ENCODE results near the gene MYO5C. TPM values are rescaled to one million over a fixed set of nuclear protein-coding genes. Genes with fewer than 3 reads are reported as not detected.
"Not testable (repeated sequence)": the region's sequence is repeated elsewhere in the genome, so short reads cannot be mapped to it uniquely, and the experiment has no call there.

The MYO5C gene
- total and polyA plus RNA-seq, 10 donors, result 0.53 to 23.4 (median 14.7) TPM

GRCh38 chr15:52178765-52179164 is 116.8 kb downstream of the MYO5C start:
- WGBS, 5 donors, result 29 to 31% (median 30%) methylated on average over 10 of the region's 10 CpGs
- Histone ChIP-seq H3K4me1 (peaks cover 16 to 44% (median 24%) of the 10 kb centered on the region in 6 donors), H3K27ac (peak overlapping the region; percentile 82 to 99 (median 92)), H3K27me3 (replicated peaks in 1 of 7) (peaks cover 0 to 20% (median 0%) of the 10 kb centered on the region in 7 donors), H3K4me3 (peak overlapping the region; percentile 51 to 90 (median 73)), H3K36me3 (peaks cover 0 to 16% (median 0%) of the 10 kb centered on the region in 6 donors), H3K9me3 (peaks cover 0 to 2% (median 0%) of the 10 kb centered on the region in 8 donors)
- no peak for DNase-seq
- intact Hi-C loops (cut with DNase I; ENCODE audit: low total_unique reads), result no loop called here
- TF ChIP-seq CTCF (IDR thresholded peaks at IDR 0.05 in 8 of 11, conservative IDR thresholded peaks at IDR 0.05 in 3 of 11), result no peak
- no peak for TF ChIP-seq POLR2AphosphoS5 (IDR thresholded peaks at IDR 0.05)
- no peak for TF ChIP-seq POLR2A (IDR thresholded peaks at IDR 0.05)

- Histone ChIP-seq H3K9me3 (no peaks in the 10 kb centered on the region), H3K36me3 (peaks cover 0 to 21% (median 0%) of the 10 kb centered on the region in 6 donors), H3K27ac (no peak overlapping the region), H3K27me3 (replicated peaks in 1 of 7) (no peaks in the 10 kb centered on the region), H3K4me1 (peaks cover 0 to 20% (median 3%) of the 10 kb centered on the region in 6 donors), H3K4me3 (no peak overlapping the region)
- DNase-seq, result no peak
- no peak for TF ChIP-seq POLR2A (IDR thresholded peaks at IDR 0.05)
- TF ChIP-seq CTCF (IDR thresholded peaks at IDR 0.05 in 8 of 11, conservative IDR thresholded peaks at IDR 0.05 in 3 of 11), result no peak
- TF ChIP-seq POLR2AphosphoS5 (IDR thresholded peaks at IDR 0.05), result no peak
- 90 to 98% (median 92%) methylated on average over 2 of the region's 2 CpGs for WGBS, 5 donors
- intact Hi-C loops (cut with DNase I; ENCODE audit: low total_unique reads), result no loop called here
Measured at GRCh38 chr15:52172869-52173268, 122.7 kb downstream of the MYO5C start.

- no peak for DNase-seq
- Histone ChIP-seq H3K36me3 (peaks cover 0 to 21% (median 0%) of the 10 kb centered on the region in 6 donors), H3K27ac (no peak overlapping the region), H3K4me1 (peaks cover 0 to 16% (median 1%) of the 10 kb centered on the region in 6 donors), H3K4me3 (no peak overlapping the region), H3K9me3 (no peaks in the 10 kb centered on the region), H3K27me3 (replicated peaks in 1 of 7) (no peaks in the 10 kb centered on the region)
- intact Hi-C loops (cut with DNase I; ENCODE audit: low total_unique reads), result no loop called here
- WGBS, 5 donors, result 15 to 28% (median 18%) methylated on average over 1 of the region's 1 CpG
- TF ChIP-seq POLR2AphosphoS5 (IDR thresholded peaks at IDR 0.05), result no peak
- TF ChIP-seq POLR2A (IDR thresholded peaks at IDR 0.05), result no peak
- TF ChIP-seq CTCF (IDR thresholded peaks at IDR 0.05 in 8 of 11, conservative IDR thresholded peaks at IDR 0.05 in 3 of 11), result no peak
Measured at GRCh38 chr15:52171807-52172206, 123.8 kb downstream of the MYO5C start.

GRCh38 chr15:52171386-52171785 is 124.2 kb downstream of the MYO5C start:
- no peak for DNase-seq
- Histone ChIP-seq H3K27ac (no peak overlapping the region), H3K36me3 (peaks cover 0 to 21% (median 0%) of the 10 kb centered on the region in 6 donors), H3K4me1 (peaks cover 0 to 13% (median 1%) of the 10 kb centered on the region in 6 donors), H3K9me3 (no peaks in the 10 kb centered on the region), H3K4me3 (no peak overlapping the region), H3K27me3 (replicated peaks in 1 of 7) (no peaks in the 10 kb centered on the region)
- 7 to 32% (median 17%) methylated on average over 4 of the region's 4 CpGs for WGBS, 5 donors
- intact Hi-C loops (cut with DNase I; ENCODE audit: low total_unique reads), result no loop called here
- TF ChIP-seq POLR2A (IDR thresholded peaks at IDR 0.05) (no peak), CTCF (IDR thresholded peaks at IDR 0.05 in 8 of 11, conservative IDR thresholded peaks at IDR 0.05 in 3 of 11) (no peak), POLR2AphosphoS5 (IDR thresholded peaks at IDR 0.05) (no peak)

- 91 to 98% (median 97%) methylated on average over 3 of the region's 3 CpGs for WGBS, 5 donors
- H3K4me1 ChIP-seq, result peaks cover 0 to 16% (median 2%) of the 10 kb centered on the region in 6 donors
- H3K9me3 ChIP-seq; H3K27me3 ChIP-seq (replicated peaks in 1 of 7); DNase-seq; H3K27ac ChIP-seq; intact Hi-C loops (cut with DNase I; ENCODE audit: low total_unique reads); H3K4me3 ChIP-seq: not testable (repeated sequence)
- H3K36me3 ChIP-seq, result peaks cover 0 to 12% (median 0%) of the 10 kb centered on the region in 6 donors
Measured at GRCh38 chr15:52170199-52170598, 125.4 kb downstream of the MYO5C start.

GRCh38 chr15:52165494-52166131 is 130.0 kb downstream of the MYO5C start:
- intact Hi-C loops (cut with DNase I; ENCODE audit: low total_unique reads); DNase-seq; H3K9me3 ChIP-seq; H3K27me3 ChIP-seq (replicated peaks in 1 of 7); H3K27ac ChIP-seq; H3K4me3 ChIP-seq: not testable (repeated sequence)
- Histone ChIP-seq H3K36me3 (peaks cover 0 to 39% (median 15%) of the 10 kb centered on the region in 6 donors), H3K4me1 (peaks cover 0 to 14% (median 0%) of the 10 kb centered on the region in 6 donors)
- WGBS, 5 donors, result 84 to 93% (median 89%) methylated on average over 5 of the region's 5 CpGs
